PC-9 (cell line): ENCODE results near the gene EIF2S1.

ENCODE experiments used
- EZH2 ChIP-seq: fragments of 200-600 bp; sonication (generic); IDR thresholded peaks from 2 replicates; pipeline ENCODE4 v1.8.0; 2017; ENCODE audit warnings: antibody characterized with exemption, low read depth
- TF ChIP-seq, protein P1 (sequence below): fragments of 200-600 bp; sonication (generic); conservative IDR thresholded peaks from 2 replicates; pipeline ENCODE4 v1.6.1; 2017; ENCODE audit warnings: mixed run types, antibody characterized with exemption, mild to moderate bottlenecking, moderate library complexity

DNA sequence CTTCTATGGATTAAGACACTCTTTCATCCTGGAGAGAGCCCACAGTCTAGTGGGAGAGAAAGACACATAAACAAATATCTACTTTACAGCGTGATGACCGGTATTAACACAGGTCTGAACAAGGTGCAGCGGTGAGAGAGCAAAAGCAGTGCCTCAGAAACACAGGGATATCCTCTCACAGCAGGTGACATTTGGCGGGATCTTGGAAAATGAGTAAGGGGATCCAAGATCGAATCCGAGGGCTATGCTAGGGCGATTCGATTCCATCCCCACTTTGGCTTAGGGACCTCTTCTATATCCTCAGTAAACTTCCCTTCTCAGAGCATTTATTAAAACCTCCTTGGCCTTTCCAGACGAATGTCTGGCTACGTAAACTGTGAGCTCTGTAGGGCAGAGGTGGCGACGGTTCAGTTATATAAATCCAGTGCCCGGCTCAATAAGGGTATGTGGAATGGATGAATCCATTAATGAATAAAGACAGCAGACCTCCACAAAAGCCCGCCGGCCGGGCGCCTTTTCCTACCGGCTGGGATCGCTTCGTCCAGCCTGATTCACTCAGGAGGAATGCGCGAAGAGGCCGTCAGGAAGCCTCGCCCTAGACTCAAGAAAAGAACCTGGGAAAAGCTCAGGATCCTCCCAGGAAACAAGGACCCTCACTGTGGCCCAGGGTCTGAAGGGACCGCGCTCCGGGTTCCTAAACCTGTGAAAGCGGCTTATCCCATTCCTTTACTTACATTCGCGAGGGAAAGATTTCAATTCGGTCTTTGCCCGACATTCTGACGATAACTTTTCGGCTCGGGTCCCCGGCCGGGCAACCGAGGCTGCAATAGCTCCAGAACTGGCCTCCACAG lies 979 bp upstream of the EIF2S1 start:
- TF ChIP-seq, protein P1, sequence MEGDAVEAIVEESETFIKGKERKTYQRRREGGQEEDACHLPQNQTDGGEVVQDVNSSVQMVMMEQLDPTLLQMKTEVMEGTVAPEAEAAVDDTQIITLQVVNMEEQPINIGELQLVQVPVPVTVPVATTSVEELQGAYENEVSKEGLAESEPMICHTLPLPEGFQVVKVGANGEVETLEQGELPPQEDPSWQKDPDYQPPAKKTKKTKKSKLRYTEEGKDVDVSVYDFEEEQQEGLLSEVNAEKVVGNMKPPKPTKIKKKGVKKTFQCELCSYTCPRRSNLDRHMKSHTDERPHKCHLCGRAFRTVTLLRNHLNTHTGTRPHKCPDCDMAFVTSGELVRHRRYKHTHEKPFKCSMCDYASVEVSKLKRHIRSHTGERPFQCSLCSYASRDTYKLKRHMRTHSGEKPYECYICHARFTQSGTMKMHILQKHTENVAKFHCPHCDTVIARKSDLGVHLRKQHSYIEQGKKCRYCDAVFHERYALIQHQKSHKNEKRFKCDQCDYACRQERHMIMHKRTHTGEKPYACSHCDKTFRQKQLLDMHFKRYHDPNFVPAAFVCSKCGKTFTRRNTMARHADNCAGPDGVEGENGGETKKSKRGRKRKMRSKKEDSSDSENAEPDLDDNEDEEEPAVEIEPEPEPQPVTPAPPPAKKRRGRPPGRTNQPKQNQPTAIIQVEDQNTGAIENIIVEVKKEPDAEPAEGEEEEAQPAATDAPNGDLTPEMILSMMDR: no peak
- TF ChIP-seq EZH2: no peak
